Hepatic stellate cell (primary cell): Measurements from ENCODE around the gene NIN.
A peak's percentile ranks its signal among the peaks of the same experiment; 100 is the strongest.

ENCODE experiments used
- DNase-seq: peaks from one replicate; pipeline ENCODE4 v3.0.0; 2011; ENCODE audit warnings: low spot score

The NIN gene, protein sequence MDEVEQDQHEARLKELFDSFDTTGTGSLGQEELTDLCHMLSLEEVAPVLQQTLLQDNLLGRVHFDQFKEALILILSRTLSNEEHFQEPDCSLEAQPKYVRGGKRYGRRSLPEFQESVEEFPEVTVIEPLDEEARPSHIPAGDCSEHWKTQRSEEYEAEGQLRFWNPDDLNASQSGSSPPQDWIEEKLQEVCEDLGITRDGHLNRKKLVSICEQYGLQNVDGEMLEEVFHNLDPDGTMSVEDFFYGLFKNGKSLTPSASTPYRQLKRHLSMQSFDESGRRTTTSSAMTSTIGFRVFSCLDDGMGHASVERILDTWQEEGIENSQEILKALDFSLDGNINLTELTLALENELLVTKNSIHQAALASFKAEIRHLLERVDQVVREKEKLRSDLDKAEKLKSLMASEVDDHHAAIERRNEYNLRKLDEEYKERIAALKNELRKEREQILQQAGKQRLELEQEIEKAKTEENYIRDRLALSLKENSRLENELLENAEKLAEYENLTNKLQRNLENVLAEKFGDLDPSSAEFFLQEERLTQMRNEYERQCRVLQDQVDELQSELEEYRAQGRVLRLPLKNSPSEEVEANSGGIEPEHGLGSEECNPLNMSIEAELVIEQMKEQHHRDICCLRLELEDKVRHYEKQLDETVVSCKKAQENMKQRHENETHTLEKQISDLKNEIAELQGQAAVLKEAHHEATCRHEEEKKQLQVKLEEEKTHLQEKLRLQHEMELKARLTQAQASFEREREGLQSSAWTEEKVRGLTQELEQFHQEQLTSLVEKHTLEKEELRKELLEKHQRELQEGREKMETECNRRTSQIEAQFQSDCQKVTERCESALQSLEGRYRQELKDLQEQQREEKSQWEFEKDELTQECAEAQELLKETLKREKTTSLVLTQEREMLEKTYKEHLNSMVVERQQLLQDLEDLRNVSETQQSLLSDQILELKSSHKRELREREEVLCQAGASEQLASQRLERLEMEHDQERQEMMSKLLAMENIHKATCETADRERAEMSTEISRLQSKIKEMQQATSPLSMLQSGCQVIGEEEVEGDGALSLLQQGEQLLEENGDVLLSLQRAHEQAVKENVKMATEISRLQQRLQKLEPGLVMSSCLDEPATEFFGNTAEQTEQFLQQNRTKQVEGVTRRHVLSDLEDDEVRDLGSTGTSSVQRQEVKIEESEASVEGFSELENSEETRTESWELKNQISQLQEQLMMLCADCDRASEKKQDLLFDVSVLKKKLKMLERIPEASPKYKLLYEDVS (N-terminal part only)

DNA sequence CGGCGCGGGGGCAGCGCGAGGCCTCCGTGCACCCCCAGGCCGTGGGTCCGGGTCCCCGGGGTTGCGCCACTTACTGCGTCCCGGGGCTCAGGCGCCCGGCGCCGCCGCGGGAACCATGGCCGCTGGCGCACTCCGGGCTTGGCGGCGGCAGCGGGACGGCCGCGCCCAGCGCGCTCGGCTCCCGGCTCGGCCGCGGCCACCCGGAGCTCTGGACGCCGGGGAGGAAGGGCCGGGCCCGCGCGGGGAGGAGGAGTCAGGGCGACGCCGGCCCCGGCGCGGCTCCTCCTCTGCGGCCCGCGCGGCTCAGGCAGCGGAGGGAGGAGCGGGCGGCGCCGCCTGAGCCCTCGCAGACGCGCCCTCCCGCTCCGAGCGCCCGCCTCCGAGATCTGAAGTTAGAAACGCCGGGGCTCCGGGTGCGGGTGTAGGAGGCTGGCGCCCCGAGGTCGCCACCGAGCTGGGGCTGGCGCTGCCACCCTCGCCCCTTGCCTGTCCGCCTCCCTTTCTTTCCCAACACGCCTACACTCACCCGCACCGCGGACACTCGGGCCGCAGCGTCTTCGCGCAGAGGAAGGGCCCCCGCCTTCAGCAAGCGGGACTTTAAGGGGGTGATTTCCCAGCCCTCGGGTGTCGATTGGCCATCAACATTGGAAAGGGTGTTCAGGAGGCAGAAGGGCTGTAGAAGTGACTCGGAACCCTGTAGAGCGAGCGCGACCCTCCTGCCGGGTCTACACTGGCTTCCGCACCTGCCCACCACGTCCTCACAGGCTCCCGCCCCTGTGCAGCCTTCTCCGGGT is at the start of gene NIN:
Gene NIN (minus strand): TSS at position 231 of the 794 bp plus-strand sequence. CDS start 9,106 bp downstream, outside the sequence.
- peak; percentile 77 for DNase-seq

DNA sequence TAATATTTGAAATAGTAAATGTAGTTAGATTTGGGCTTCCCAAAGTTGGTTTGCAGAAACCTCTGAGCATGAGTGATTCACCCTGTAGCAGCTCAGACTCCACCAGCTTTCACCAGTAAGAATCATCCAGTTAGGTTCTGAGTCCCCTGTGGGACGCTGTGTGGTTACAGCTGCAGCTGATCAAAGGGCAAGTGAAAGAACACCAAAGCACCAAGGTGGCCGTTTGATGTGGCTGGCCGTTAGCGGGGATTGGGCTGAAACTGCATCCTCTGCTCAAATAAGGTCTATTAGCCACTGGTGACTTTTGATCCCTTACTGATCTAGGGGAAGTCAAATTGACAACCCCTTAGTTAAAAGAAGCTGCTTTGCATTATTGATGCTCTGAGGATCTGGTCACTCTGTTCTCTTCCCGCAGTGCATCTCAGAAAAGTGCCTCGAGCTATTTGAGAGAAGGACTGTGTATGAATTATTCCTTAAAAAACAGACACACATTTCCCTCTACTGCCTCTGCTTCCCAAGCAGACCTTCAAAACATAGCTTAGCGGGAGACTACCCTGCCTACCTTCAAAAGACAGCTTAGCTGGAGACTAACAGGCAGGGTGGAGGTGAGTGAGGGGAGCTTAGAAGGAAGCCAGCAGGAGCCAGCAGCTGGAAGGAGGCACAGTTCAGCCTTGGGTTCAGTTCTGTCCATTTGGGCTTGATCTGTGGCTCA is 44.6 kb upstream of the NIN start:
- peak; percentile 39 for DNase-seq

DNA sequence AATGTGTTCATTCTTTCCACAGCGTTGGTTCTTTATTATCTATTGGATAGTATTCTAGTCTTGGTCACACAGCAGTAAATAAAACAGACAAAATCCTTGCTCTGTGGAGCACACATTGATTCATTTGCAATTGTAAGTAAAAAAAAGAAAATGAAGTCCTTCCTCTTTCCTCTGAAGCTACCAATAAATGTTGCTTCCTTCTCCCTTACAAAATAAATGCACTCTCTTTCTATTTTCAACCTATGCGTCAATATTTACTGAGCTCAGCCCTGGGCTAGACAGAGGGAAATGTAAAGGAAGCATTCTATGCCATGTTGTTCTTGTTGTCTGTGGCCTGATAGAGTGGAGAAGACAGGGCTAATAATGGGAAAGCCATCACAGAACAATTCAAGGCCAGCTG is 43.8 kb upstream of the NIN start:
- no peak for DNase-seq

DNA sequence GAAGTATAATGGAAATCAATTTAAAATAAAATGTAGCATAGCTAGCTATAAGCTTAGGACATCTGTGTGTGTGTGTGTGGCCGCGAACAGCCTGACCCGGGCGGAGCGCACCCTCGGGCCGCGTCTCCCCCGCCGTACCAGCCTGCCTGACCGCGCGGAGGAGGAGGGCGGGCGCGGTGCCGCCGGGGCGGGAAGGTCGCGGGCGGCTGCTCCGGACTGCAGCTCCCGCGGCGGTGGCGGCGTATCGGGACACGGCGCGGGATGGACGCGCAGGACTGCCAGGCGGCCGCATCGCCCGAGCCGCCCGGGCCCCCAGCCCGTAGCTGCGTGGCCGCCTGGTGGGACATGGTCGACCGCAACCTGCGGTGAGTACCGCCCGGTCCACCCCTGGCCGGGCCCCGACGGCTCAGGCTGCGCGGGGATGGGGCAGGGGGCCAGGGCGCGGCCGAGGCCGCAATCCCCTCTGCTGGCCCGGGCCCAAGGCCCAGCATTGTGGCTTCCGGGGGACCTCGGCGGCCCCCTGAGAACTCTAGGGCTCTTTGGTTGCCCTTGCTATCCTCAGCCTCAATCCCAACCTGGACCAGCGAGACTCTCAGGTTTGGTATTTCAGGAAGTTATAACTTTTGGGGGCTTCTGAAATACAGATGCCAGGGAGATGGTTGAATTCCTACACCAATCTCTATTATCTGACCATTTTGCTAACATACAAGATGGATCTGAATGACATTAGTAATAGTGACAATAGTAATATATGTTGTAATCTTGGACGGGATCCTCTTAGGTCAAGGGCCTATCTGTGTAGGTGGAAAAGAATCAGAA is 41.2 kb upstream of the NIN start, which contains the start of gene ABHD12B:
Gene ABHD12B (plus strand): TSS at position 140 of the 819 bp plus-strand sequence. CDS start 122 bp downstream, at position 262.
- no peak for DNase-seq

DNA sequence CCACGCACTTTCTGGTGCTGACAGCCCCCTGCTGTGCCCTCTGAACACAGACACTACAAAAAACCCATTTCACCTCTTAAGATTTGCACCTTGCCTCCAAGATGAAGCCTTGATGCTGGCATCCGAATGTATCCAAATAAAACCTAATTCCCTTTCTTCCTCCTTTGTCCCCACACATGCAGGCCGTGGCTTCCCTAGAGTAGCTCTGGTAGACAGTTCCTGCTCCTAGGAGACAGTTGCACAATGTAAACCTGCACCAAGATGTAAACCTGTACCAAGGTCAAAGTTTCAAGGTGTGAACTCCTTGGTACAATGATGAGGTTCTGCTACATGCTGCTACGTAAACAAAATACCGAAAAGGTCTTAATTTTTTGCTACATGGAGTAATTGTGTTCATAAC is 40.3 kb upstream of the NIN start:
- no peak for DNase-seq

DNA sequence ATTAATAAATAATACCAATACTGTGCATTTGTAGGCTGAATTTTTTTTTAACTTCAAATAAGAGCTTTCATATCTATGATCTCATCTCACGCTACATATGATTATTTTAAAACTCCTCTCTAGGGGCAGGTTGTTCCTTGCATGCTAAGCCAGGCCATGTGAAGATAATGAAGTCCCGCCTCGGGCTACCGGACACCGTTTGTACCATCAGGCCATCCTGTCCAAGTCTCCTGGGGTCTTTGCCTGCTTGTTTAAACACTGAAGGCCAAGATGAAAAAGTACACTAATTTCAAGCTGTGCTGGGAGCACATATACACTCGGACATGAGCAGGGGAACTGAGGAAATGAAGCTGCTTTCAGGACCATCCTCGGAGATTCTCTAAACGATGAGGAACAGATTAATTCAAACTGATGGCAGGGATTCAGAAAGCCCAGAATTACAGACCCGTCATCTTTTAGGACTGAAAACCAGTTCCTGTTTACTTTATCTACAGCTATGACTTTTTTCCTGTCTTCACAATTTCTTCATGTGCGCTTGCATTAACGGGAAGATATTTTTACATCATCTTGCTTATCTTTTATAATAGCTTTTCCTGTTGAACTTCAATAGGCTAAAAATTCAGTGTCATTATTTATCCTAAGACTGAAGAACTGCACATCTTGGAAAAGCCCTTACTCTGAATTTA is 34.6 kb upstream of the NIN start:
- DNase-seq: peak; percentile 39

DNA sequence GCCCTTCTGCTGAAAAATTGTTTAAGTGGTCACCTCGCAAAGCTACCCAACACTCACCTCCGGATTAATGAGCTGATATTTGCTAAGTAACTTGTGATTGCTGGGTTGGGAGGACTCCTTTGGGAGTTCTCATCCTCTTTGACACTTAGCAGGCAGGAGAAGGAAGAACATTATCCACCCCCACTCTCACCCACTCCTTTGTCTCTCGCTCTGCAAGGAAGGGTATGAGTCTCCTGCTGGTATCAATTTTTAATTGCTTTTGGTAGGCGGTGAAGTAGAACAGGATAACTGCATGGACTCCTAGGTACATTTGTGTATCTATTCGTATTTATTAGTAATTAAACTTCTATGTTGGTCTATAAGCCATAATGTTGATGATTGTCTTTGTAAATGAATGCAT is 34.0 kb upstream of the NIN start:
- DNase-seq: no peak

DNA sequence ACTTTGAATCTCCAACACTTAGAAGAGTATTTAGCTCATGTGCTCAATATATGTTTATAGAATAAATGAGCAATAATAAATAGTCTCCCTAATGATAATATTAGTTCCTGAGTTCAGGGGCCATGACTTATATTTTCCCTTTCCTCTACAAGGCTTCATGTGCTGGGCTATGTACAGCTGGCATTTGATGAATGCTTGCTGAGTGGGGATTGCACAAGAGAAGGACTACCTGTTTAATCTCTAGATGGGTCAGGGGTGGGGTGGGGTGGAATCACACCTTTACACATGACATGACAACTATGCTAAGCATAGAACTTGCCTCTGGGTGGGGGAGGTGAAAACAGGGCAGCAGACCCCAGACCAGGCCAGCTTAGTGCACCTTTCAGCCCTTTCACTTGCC is 33.3 kb upstream of the NIN start:
- no peak for DNase-seq

DNA sequence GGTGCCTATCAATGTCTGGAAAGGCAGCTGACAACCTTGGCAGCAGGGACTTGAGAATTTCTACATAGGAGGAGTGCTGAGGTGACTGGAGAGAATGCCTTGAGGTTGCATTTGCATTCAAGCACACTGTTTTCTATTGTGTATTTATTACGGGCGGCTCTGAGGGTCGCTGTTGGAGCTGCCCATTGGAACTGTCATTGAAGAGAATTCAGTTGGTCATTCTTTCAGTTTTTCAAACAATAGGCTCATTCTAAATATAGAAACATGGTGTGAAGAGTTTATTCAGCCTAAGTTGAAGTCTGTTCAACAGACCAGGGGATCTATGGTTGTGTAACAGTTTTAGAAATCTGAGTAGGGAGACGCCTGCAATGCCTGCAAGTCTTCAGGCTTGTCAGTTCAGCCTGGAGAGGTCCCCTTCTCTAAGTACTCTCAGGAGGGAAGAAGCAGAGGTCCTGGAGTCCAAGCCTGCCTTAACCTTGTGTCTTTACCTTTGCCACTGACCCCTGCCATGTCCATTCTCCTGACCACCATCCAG is 31.1 kb upstream of the NIN start:
- no peak for DNase-seq

DNA sequence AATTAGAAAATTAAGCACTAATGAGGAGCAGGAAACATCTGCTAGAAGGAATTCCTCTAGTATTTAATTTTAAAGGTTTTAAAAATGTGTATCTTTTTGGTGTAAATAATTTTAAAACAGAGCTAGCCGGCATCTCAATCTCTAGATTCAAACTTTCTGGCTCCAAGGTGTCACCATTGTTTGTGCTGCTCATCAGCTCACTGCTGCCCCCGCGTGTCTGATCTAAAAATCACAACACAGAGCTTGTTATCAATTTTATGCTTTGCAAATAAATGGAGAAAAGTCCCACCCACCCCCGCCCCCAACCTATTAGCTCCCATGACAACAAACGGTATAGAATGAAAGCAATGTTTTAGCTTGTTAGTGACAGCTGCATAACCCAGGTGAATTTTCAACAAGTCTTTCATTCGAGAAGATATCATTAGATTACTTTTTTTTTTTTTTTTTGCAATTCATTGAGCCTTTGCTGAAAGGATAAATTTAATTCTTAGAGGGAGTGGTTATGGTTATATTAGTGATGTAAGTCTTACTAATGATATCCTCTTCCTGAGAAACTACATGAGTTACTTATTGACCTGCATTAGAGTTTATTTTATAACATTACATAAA is 29.6 kb upstream of the NIN start:
- peak; percentile 66 for DNase-seq

DNA sequence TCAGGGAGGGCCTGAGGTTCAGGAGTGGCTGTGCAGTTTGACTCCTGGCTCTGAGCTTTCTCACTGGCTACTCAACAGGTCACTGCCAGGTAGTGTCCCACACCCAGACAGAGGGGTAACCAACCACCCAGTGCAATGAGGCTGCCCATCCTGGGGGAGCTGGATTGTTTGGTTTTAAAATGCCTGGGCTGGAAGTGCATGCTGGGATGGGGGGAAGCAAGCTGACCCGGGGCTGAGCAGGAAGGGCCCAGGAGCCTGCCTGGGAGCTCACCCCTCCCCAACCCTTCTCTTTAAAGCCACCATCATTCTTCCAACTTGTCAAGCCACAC is 28.3 kb upstream of the NIN start:
- DNase-seq: no peak

DNA sequence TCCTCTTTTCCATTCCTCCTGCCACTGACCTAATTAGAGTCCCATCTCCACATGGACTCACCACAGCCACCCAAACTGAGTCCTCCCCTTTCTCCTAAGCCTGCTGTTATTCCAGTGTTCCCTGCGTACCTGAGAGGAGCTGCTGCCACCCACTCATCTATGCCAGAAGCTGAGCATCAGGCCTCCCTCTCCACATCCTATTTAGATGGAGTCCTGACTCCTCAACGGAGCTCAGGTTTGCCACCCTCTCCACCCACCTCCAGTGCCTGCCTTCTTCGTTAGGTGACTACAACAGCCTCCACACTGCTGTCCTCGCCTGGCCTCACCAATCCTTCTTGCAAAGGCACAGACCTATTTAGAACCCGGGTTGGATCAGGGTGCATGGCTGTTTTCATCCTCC is 25.7 kb upstream of the NIN start:
- DNase-seq: no peak

DNA sequence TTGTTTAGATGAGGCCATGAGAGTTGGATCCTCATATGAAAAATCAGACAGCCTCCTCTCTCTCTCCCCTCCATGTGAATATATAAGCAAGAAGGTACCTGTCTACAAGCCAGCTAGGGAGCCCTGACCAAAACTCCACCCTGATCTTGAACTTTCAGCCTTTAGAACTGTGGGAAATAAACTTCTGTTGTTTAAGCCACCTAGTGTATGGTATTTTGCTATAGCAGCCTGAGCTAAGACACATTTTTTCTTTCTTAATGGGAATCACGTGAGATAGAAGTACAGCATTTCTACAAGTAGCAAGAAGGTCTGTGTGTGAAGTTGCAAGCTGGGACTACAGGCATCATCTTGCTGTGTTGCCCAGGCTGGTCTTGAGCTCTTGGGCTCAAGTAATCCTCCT is 24.6 kb upstream of the NIN start:
- no peak for DNase-seq

DNA sequence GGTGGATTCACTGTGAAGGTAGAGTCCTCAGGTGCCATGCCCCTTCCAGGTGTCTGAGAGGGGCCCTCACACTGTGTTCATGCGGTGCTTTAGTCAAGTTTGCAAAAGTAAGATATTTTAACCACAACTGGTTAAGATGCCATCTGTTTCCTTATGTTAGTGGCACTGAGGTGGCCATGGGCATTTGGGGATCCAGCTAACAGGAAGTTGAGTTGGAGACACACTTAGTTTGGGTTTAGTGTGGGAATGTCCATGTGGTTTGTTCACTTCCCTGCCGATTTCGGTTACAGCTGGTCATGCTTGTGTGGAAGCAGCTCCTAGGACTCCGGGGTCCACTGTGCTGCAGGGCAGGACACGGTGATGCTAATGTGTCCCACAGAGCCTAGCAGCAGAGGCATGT is 23.6 kb upstream of the NIN start:
- no peak for DNase-seq

DNA sequence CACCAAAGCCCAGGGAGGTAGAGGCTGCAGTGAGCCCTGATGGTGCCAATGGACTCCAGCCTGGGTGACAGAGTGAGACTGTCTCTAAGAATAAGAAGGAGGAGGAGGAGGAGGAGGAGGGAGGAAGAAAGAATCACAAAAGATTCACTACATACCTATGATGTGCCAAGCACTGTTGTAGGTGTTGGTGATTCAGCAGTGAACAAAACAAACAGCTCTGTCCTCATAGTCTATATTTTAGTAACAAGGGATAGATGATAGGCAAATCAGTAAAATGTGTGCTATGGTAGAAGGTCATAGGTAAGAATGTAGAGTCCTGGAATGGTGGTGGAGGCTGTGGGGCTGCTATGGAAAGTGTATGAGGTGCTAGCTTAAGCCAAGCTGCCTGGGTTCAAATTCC is 22.9 kb upstream of the NIN start:
- DNase-seq: no peak

DNA sequence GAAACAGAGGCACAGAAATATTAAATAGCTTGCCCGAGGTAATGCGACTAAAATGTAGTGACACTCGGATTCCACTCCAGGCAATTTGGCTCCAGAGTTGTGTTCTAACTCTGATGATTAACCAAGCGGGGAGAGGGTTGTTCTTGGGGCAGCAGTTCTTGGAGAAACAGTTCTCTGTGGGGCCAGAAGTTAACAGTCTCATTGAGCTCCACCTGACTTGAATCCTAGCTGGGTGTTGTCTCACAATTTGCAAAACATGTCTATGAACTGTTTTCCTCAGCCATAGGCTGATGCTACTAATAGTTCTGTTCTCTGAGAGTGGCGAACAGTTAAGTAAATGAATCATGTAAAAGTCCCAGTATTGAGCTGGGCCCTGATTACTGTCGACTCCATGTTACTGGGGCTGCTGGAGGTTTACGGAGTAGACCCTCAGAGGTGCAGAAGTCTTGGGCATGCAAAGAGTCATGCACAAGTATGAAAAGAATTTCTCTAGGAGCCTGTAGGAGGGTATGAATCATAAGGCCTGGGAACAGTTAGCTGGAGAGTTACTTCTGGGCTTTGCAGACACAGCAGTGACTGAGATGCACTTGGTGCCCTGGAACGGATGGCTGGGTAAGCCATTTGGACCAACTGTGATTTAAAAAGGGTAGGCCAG is 15.4 kb upstream of the NIN start:
- peak; percentile 82 for DNase-seq

DNA sequence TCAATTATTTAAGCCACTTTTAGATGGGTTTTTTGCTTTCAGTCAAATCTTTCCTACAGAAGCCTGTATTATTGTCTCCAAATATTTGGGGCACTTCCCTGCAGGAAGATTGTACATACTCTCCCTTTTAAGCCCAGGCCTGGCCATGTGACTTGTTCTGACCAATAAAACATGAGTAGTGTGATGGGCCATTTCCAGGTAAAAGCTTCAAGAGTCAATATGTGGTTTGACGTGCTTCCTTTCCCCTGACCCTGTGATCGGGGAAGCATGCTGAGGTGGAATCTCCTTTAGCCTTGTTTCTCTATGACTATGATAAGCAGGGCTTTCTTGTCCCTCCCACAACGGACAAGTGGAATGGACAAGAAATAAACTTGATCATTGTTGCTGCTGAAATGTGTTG is 14.2 kb upstream of the NIN start:
- DNase-seq: no peak

DNA sequence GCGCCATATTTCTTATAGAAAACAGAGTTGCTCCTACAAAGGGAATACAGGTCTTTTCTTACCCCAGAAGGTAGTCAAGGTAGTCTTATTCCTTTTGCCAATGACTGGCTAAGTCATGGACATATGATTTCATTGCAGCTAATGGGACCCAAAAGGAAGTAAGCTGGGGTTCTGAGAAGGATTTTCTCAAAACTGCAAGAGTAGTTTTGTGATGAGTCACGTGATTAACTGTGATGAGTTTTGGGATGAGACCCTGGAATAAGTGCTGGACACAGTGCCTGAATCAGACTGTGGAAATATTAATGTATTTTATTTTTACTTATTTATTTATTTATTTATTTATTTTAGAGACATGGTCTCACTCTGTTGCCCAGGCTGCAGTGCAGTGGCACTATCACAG is 13.4 kb upstream of the NIN start:
- no peak for DNase-seq
